Measurements from ENCODE around the gene FAM180B.

GRCh38 chr11:47564933-47565339, 21.5 kb upstream of the FAM180B start:
- TF ChIP-seq CTCF (IDR thresholded peaks at IDR 0.05; ENCODE audit: insufficient read depth, low read length, poor library complexity, severe bottlenecking): no peak
- no peak for TF ChIP-seq EZH2phosphoT487 (conservative IDR thresholded peaks at IDR 0.05; ENCODE audit: low read length)
